Esophagus (tissue), 2 donors: ENCODE results near the gene FASTK. TPM values are rescaled to one million over a fixed set of nuclear protein-coding genes. Genes with fewer than 3 reads are reported as not detected.

Experiments used
- H3K27ac ChIP-seq, 2 donors: one replicate each; pipeline ENCODE4 v1.5.1; 2013; ENCODE audit warnings: low read depth in 2 of 2, mild to moderate bottlenecking in 2 of 2, inconsistent platforms in 1 of 2, low read length in 1 of 2, moderate library complexity in 1 of 2
- H3K27me3 ChIP-seq, 2 donors: one replicate each; pipeline ENCODE4 v1.6.1; 2013; ENCODE audit warnings: low read length in 2 of 2, control low read depth in 1 of 2, mild to moderate bottlenecking in 1 of 2; ENCODE audit not compliant: insufficient read depth in 2 of 2, control insufficient read depth in 1 of 2
- H3K36me3 ChIP-seq, 2 donors: one replicate each; pipeline ENCODE4 v1.6.1; 2013; ENCODE audit warnings: low read length in 1 of 2; ENCODE audit not compliant: control insufficient read depth in 2 of 2, insufficient read depth in 2 of 2
- H3K4me1 ChIP-seq, 2 donors: one replicate each; pipeline ENCODE4 v1.6.1; 2013; ENCODE audit warnings: low read length in 1 of 2; ENCODE audit not compliant: control insufficient read depth in 2 of 2, insufficient read depth in 2 of 2
- H3K4me3 ChIP-seq, 2 donors: one replicate each; pipeline ENCODE4 v1.5.1; 2013; ENCODE audit warnings: low read length in 2 of 2, mild to moderate bottlenecking in 2 of 2, low read depth in 1 of 2, moderate library complexity in 1 of 2
- H3K9me3 ChIP-seq, 2 donors: one replicate each; pipeline ENCODE4 v1.6.1; 2013; ENCODE audit warnings: mild to moderate bottlenecking in 2 of 2, low read depth in 1 of 2, low read length in 1 of 2, moderate library complexity in 1 of 2; ENCODE audit not compliant: control insufficient read depth in 2 of 2, insufficient read depth in 1 of 2
- WGBS, 2 donors: extraction: QIAGEN DNeasy Blood & Tissue Kit; methylation state at CpG; one replicate each; pipeline ENCODE4 v1.1.7; 2013; 5-methylcytosine and 5-hydroxymethylcytosine counted together
- polyA plus RNA-seq, 2 donors: library from polyadenylated mRNA; stranded (reverse); fragments of 200-250 nt; gene quantifications; one replicate each; pipeline ENCODE4 v1.2.3, GENCODE V29; 2013
- donor health status: healthy with polysubstance abuse.
- donor health status: Bipolar disorder and iron deficiency.

The FASTK gene
- 100 to 1,000 TPM in 1 of 2 donors, 10 to 100 TPM in 1; 80.0 to 144 TPM for polyA plus RNA-seq

- 1 to 2% methylated on average over 52 to 66 of the region's 66 CpGs for WGBS, 2 donors
- Histone ChIP-seq H3K27ac (peak within 1 kb of the TSS; percentile 95 to 97), H3K27me3 (no peaks in the 10 kb centered on the region), H3K9me3 (no peaks in the 10 kb centered on the region), H3K36me3 (peaks cover 4 to 15% of the 10 kb centered on the region in 2 donors), H3K4me1 (peaks cover 17 to 26% of the 10 kb centered on the region in 2 donors), H3K4me3 (peak within 1 kb of the TSS; percentile 71 to 92)
These were observed at the start of gene FASTK for GRCh38 chr7:151080522-151081169. FASTK (minus strand) TSS chr7:151080809; CDS start chr7:151080766, 43 bp downstream.

GRCh38 chr7:151129960-151130591, 49.5 kb upstream of the FASTK start:
- Histone ChIP-seq H3K9me3 (no peaks in the 10 kb centered on the region), H3K4me1 (peaks cover 0 to 15% of the 10 kb centered on the region in 2 donors), H3K27ac (no peak overlapping the region), H3K36me3 (peaks cover 12 to 61% of the 10 kb centered on the region in 2 donors), H3K4me3 (no peak overlapping the region), H3K27me3 (no peaks in the 10 kb centered on the region)
- 89 to 94% methylated on average over 9 of the region's 9 CpGs for WGBS, 2 donors

GRCh38 chr7:151129117-151129959, 48.7 kb upstream of the FASTK start:
- peaks cover 5 to 60% of the 10 kb centered on the region in 2 donors for H3K36me3 ChIP-seq
- WGBS, 2 donors: 86 to 88% methylated on average over 28 of the region's 28 CpGs
- H3K4me3 ChIP-seq: no peak overlapping the region
- peaks cover 0 to 18% of the 10 kb centered on the region in 2 donors for H3K4me1 ChIP-seq
- H3K9me3 ChIP-seq: no peaks in the 10 kb centered on the region
- H3K27me3 ChIP-seq: no peaks in the 10 kb centered on the region
- no peak overlapping the region for H3K27ac ChIP-seq

GRCh38 chr7:151128716-151129115, 48.1 kb upstream of the FASTK start:
- peaks cover 0 to 21% of the 10 kb centered on the region in 2 donors for H3K4me1 ChIP-seq
- WGBS, 2 donors: 84% methylated on average over 8 of the region's 8 CpGs
- H3K9me3 ChIP-seq: no peaks in the 10 kb centered on the region
- no peaks in the 10 kb centered on the region for H3K27me3 ChIP-seq
- no peak overlapping the region for H3K27ac ChIP-seq
- peaks cover 5 to 57% of the 10 kb centered on the region in 2 donors for H3K36me3 ChIP-seq
- H3K4me3 ChIP-seq: no peak overlapping the region

- 82 to 90% methylated on average over 14 of the region's 14 CpGs for WGBS, 2 donors
- Histone ChIP-seq H3K9me3 (no peaks in the 10 kb centered on the region), H3K27me3 (no peaks in the 10 kb centered on the region), H3K4me3 (no peak overlapping the region), H3K36me3 (peaks cover 3 to 61% of the 10 kb centered on the region in 2 donors), H3K27ac (no peak overlapping the region), H3K4me1 (peaks cover 0 to 21% of the 10 kb centered on the region in 2 donors)
These were observed 47.5 kb upstream of the FASTK start for GRCh38 chr7:151128144-151128543.

- no peaks in the 10 kb centered on the region for H3K27me3 ChIP-seq
- 53 to 65% methylated on average over 19 of the region's 19 CpGs for WGBS, 2 donors
- H3K36me3 ChIP-seq: peaks cover 2 to 58% of the 10 kb centered on the region in 2 donors
- peaks cover 0 to 21% of the 10 kb centered on the region in 2 donors for H3K4me1 ChIP-seq
- no peaks in the 10 kb centered on the region for H3K9me3 ChIP-seq
- no peak overlapping the region for H3K4me3 ChIP-seq
- H3K27ac ChIP-seq: peak overlapping the region; percentile 3 to 70
These were observed 46.0 kb upstream of the FASTK start for GRCh38 chr7:151126491-151127137.

- H3K36me3 ChIP-seq: peaks cover 5 to 60% of the 10 kb centered on the region in 2 donors
- H3K27me3 ChIP-seq: no peaks in the 10 kb centered on the region
- H3K9me3 ChIP-seq: no peaks in the 10 kb centered on the region
- peak overlapping the region; percentile 3 to 70 for H3K27ac ChIP-seq
- H3K4me3 ChIP-seq: peak overlapping the region; percentile 12 to 25
- WGBS, 2 donors: 27 to 32% methylated on average over 49 to 58 of the region's 58 CpGs
- peaks cover 0 to 21% of the 10 kb centered on the region in 2 donors for H3K4me1 ChIP-seq
These were observed 45.4 kb upstream of the FASTK start for GRCh38 chr7:151125846-151126481.

GRCh38 chr7:151125470-151125845, 44.8 kb upstream of the FASTK start:
- H3K4me3 ChIP-seq: peak overlapping the region; percentile 12 to 25
- H3K9me3 ChIP-seq: no peaks in the 10 kb centered on the region
- no peaks in the 10 kb centered on the region for H3K27me3 ChIP-seq
- H3K4me1 ChIP-seq: peaks cover 0 to 21% of the 10 kb centered on the region in 2 donors
- 19 to 37% methylated on average over 21 to 22 of the region's 22 CpGs for WGBS, 2 donors
- H3K36me3 ChIP-seq: peaks cover 9 to 60% of the 10 kb centered on the region in 2 donors
- peak overlapping the region in 1 of 2 donors; percentile 68 for H3K27ac ChIP-seq
